GM12878 (cell line): ENCODE measurements around the gene PLEKHG4B. TPM values are rescaled to one million over a fixed set of nuclear protein-coding genes. Genes with fewer than 3 reads are reported as not detected.

Source experiments
- ATAC-seq: fragments of 200-7000 bp; cut with Tn5 transposase; 3 replicates; pipeline ENCODE4 v1.9.1; 2020; ENCODE audit warnings: mild to moderate bottlenecking, moderate library complexity
- BruUV-seq: library from RNA; stranded (reverse); fragments of 400-500 nt; replicated peaks from 2 replicates; lab custom pipeline; 2021; lab: Mats Ljungman, UMichigan
- CTCF ChIA-PET: fragments of 300-600 bp; sonication (Branson Sonifier 250); formaldehyde crosslinking; extraction: SDS; loops from one replicate; lab custom pipeline; 2021; ENCODE audit warnings: inconsistent platforms; lab: Yijun Ruan, JAX
- POLR2A ChIA-PET: fragments of 350-600 bp; formaldehyde crosslinking; extraction: SDS; loops from one replicate; lab custom pipeline; 2021; ENCODE audit warnings: inconsistent platforms; lab: Charles Lee
- RAD21 ChIA-PET: fragments of 300-600 bp; sonication (Branson Sonifier 250); formaldehyde crosslinking; loops from one replicate; lab custom pipeline; 2023; ENCODE audit warnings: antibody characterized with exemption; ENCODE audit not compliant: unreplicated experiment; lab: Charles Lee
- SMC1A ChIA-PET: fragments of 300-600 bp; sonication (Branson Sonifier 250); formaldehyde crosslinking; loops from one replicate; lab custom pipeline; 2023; ENCODE audit not compliant: unreplicated experiment, uncharacterized antibody; lab: Charles Lee
- DNase-seq: peaks from one replicate; pipeline ENCODE4 v3.0.0-alpha.2; 2011; ENCODE audit warnings: low read depth, low spot score
- FAIRE-seq: peaks from 3 replicates; lab custom pipeline; 2011; peaks lifted over from hg19 to GRCh38; lab: Jason Lieb, UNC
- H2AFZ ChIP-seq: 2 replicates; pipeline ENCODE4 v1.6.0; 2011; ENCODE audit warnings: low read depth, low read length, control low read depth; ENCODE audit not compliant: control insufficient read depth
- H3K27ac ChIP-seq: 2 replicates; pipeline ENCODE4 v1.5.1; 2011; ENCODE audit warnings: control low read depth; ENCODE audit not compliant: control insufficient read depth, insufficient read depth
- H3K27me3 ChIP-seq, 2 experiments: replicated peaks in 1 of 2; 2 replicates each; pipeline versions ENCODE4 v1.6.0 to v1.6.1; 2011; ENCODE audit warnings: low read length in 1 of 2; ENCODE audit not compliant: control insufficient read depth in 2 of 2, insufficient read depth in 2 of 2
- H3K36me3 ChIP-seq, 2 experiments: 2 replicates each; pipeline ENCODE4 v1.5.1; 2011; ENCODE audit warnings: low read length in 1 of 2; ENCODE audit not compliant: control insufficient read depth in 2 of 2, insufficient read depth in 2 of 2
- H3K4me1 ChIP-seq: 2 replicates; pipeline ENCODE4 v1.6.1; 2011; ENCODE audit warnings: mild to moderate bottlenecking, low read length, moderate library complexity, mixed read lengths; ENCODE audit not compliant: control insufficient read depth, insufficient read depth
- H3K4me2 ChIP-seq: 2 replicates; pipeline ENCODE4 v1.6.0; 2011; ENCODE audit warnings: control low read depth; ENCODE audit not compliant: control insufficient read depth, insufficient read depth
- H3K4me3 ChIP-seq: fragments of 200-600 bp; sonication (generic); 2 replicates; pipeline ENCODE4 v1.5.1; 2016
- H3K79me2 ChIP-seq: 2 replicates; pipeline ENCODE4 v1.6.0; 2011; ENCODE audit warnings: low read length; ENCODE audit not compliant: control insufficient read depth, insufficient read depth
- H3K9ac ChIP-seq: 2 replicates; pipeline ENCODE4 v1.8.0; 2011; ENCODE audit warnings: low read length, control low read depth, mixed read lengths; ENCODE audit not compliant: control insufficient read depth, insufficient read depth
- H3K9me3 ChIP-seq: replicated peaks from 3 replicates; pipeline ENCODE4 v1.5.1; 2011; ENCODE audit warnings: mild to moderate bottlenecking, low read length; ENCODE audit not compliant: control insufficient read depth, insufficient read depth
- H4K20me1 ChIP-seq: 2 replicates; pipeline ENCODE4 v1.6.0; 2011; ENCODE audit not compliant: control insufficient read depth, insufficient read depth
- MEF2B ChIP-seq: fragments of 450-650 bp; IDR thresholded peaks from 2 replicates; pipeline ENCODE4 v1.6.1; 2018; ENCODE audit warnings: mild to moderate bottlenecking, moderate library complexity; ENCODE audit not compliant: partially characterized antibody, poor library complexity, severe bottlenecking
- MYB ChIP-seq: fragments of 150-350 bp; IDR thresholded peaks from 2 replicates; pipeline ENCODE4 v1.6.1; 2014; ENCODE audit warnings: mild to moderate bottlenecking, low read depth, low read length, borderline replicate concordance
- RFX5 ChIP-seq: IDR thresholded peaks from 2 replicates; pipeline ENCODE4 v1.6.1; 2011; ENCODE audit warnings: low read depth, low read length, improper control_type of control experiment
- STAT3 ChIP-seq: IDR thresholded peaks from 2 replicates; pipeline ENCODE4 v1.6.1; 2011; ENCODE audit warnings: low read depth, low read length, improper control_type of control experiment
- WGBS: methylation state at CpG from one replicate; pipeline ENCODE4 v1.1.6; 2016; ENCODE audit warnings: low lambda C conversion rate; ENCODE audit not compliant: insufficient replicate concordance, insufficient coverage; ENCODE audit errors: missing lambda C conversion rate; 5-methylcytosine and 5-hydroxymethylcytosine counted together
- in situ Hi-C: fragments of 300-500 bp; cut with MboI; formaldehyde crosslinking; loops from 9 replicates; pipeline ENCODE4 v1.14.3; 2018; ENCODE audit warnings: mixed read lengths
- intact Hi-C: fragments of 100-400 bp; cut with micrococcal nuclease; formaldehyde crosslinking; loops from one replicate; pipeline ENCODE4 v1.14.2; 2022; ENCODE audit not compliant: unreplicated experiment
- polyA plus RNA-seq, 11 experiments: library from polyadenylated mRNA; depleted of rRNA in 4 of 11; unstranded in 6 of 11; stranded (reverse) in 5 of 11; fragments of >200 nt; fragmentation: Nextera tagmentation in 4 of 11; fragmentation: Illumina TruSeq in 1 of 11; extraction: Ambion mirVana in 4 of 11; extraction: Trizol in 1 of 11; gene quantifications; 1 replicate in 1 of 11; 2 replicates in 10 of 11; pipeline versions ENCODE4 v1.2.1 to v1.2.3, GENCODE V29; 2011 to 2016; ENCODE audit warnings: inconsistent platforms in 2 of 11, missing spikeins in 2 of 11, low read depth in 1 of 11
- total RNA-seq, 4 experiments: library from RNA; depleted of rRNA in 3 of 4; stranded (reverse); fragments of >200 nt in 3 of 4; fragmentation: Illumina TruSeq in 1 of 4; extraction: Trizol in 1 of 4; gene quantifications; 2 replicates each; pipeline versions ENCODE4 v1.2.1 to v1.2.3, GENCODE V29; 2013 to 2021
- TF ChIP-seq, protein P1 (sequence below): fragments of 450-650 bp; IDR thresholded peaks from 2 replicates; pipeline ENCODE4 v1.6.1; 2017; ENCODE audit warnings: borderline replicate concordance
- TF ChIP-seq, protein P2 (sequence below): IDR thresholded peaks from 2 replicates; pipeline ENCODE4 v1.6.1; 2012; ENCODE audit warnings: low read length, inconsistent platforms
- TF ChIP-seq, protein P3 (sequence below), 3 experiments: IDR thresholded peaks in 2 of 3; conservative IDR thresholded peaks in 1 of 3; 2 replicates each; pipeline ENCODE4 v1.5.1; 2011; ENCODE audit warnings: low read depth in 3 of 3, low read length in 3 of 3, mild to moderate bottlenecking in 3 of 3, control low read depth in 2 of 3, moderate library complexity in 2 of 3, inconsistent platforms in 1 of 3, mixed read lengths in 1 of 3; ENCODE audit not compliant: control insufficient read depth in 2 of 3, insufficient read depth in 1 of 3; ENCODE audit errors: extremely low read depth in 1 of 3

PLEKHG4B gene
- total and polyA plus RNA-seq, 10 of the 15 experiments (the other 5 are each of a cell fraction or from before 2014, with no cell fraction given) = under 0.01 to 0.05 (median 0.01) TPM; not detected in 6

DNA sequence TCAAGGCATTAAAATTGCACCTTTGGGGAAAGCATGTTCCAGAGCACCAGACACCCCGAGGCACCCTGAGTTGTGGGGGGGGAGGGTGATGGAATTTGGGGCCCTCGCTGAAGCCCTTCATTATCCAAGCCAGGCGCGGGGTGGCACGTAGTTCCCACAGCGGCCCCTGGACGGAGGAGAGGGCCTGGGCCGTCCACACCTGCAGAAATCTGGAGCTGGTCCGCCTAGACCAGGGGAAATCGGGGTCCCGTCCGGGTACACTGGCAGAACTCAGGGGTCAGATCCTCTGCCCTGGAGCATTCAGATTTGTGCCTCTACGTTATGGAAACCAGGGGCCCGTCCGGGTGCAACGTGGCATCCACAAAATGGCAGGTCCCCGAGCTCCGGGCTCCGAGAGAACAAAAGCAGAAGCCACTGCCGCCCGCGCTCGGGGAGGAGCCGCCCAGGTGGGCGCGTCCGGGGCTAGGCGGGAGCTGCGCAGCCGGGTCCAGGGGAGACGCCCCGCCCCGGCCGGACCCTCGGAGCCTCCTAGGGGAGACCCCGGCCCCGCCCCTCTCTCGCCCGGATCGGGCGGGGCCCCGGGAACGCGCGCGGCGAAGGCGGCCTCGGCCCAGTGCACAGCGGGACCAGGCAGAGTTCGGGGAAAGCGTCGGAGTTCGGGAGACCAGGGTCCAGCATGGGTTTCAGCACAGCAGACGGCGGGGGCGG is at the start of gene PLEKHG4B (continued):
- TF ChIP-seq, protein P1, sequence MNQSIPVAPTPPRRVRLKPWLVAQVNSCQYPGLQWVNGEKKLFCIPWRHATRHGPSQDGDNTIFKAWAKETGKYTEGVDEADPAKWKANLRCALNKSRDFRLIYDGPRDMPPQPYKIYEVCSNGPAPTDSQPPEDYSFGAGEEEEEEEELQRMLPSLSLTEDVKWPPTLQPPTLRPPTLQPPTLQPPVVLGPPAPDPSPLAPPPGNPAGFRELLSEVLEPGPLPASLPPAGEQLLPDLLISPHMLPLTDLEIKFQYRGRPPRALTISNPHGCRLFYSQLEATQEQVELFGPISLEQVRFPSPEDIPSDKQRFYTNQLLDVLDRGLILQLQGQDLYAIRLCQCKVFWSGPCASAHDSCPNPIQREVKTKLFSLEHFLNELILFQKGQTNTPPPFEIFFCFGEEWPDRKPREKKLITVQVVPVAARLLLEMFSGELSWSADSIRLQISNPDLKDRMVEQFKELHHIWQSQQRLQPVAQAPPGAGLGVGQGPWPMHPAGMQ = no peak
- TF ChIP-seq MYB (no peak), MEF2B (no peak), RFX5 (no peak)
- TF ChIP-seq, protein P2, sequence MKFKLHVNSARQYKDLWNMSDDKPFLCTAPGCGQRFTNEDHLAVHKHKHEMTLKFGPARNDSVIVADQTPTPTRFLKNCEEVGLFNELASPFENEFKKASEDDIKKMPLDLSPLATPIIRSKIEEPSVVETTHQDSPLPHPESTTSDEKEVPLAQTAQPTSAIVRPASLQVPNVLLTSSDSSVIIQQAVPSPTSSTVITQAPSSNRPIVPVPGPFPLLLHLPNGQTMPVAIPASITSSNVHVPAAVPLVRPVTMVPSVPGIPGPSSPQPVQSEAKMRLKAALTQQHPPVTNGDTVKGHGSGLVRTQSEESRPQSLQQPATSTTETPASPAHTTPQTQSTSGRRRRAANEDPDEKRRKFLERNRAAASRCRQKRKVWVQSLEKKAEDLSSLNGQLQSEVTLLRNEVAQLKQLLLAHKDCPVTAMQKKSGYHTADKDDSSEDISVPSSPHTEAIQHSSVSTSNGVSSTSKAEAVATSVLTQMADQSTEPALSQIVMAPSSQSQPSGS = no peak

DNA sequence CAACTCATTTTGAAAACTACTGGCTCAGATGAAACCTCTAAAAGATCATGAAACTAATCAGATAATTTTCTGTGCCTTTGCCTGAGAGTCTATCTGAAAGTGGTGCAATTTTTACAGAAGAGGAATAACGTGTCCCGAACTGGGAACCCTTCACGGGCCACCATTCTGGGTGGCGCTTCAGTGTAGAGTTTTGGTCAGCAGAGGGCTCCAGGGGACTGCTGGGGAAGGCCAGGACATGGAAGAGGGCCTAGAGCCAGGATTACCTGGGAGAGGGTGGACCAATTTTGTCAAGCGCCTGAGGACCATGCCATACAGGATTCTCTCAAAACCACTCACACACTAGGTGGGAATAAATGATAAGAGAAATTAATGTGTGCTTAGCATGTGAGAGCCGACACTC is 49.7 kb upstream of the PLEKHG4B start:
- H3K4me2 ChIP-seq = no peak overlapping the region
- H3K36me3 ChIP-seq = no peaks in the 10 kb centered on the region
- ChIA-PET RAD21 (no interaction called here), POLR2A (no interaction called here), SMC1A (no interaction called here), CTCF (no interaction called here)
- BruUV-seq = no TSS peak
- no peaks in the 10 kb centered on the region; a peak in 1 of 4 replicates for H3K27me3 ChIP-seq
- H4K20me1 ChIP-seq = no peaks in the 10 kb centered on the region
- in situ Hi-C loops (no loop called here), intact Hi-C loops (no loop called here)
- no peak for DNase-seq
- no peaks in the 10 kb centered on the region for H3K79me2 ChIP-seq
- no peak for ATAC-seq
- no peaks in the 10 kb centered on the region for H3K4me1 ChIP-seq
- no peaks in the 10 kb centered on the region for H3K9me3 ChIP-seq
- TF ChIP-seq STAT3 = no peak
- TF ChIP-seq, protein P3, sequence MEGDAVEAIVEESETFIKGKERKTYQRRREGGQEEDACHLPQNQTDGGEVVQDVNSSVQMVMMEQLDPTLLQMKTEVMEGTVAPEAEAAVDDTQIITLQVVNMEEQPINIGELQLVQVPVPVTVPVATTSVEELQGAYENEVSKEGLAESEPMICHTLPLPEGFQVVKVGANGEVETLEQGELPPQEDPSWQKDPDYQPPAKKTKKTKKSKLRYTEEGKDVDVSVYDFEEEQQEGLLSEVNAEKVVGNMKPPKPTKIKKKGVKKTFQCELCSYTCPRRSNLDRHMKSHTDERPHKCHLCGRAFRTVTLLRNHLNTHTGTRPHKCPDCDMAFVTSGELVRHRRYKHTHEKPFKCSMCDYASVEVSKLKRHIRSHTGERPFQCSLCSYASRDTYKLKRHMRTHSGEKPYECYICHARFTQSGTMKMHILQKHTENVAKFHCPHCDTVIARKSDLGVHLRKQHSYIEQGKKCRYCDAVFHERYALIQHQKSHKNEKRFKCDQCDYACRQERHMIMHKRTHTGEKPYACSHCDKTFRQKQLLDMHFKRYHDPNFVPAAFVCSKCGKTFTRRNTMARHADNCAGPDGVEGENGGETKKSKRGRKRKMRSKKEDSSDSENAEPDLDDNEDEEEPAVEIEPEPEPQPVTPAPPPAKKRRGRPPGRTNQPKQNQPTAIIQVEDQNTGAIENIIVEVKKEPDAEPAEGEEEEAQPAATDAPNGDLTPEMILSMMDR (IDR thresholded peaks at IDR 0.05 in 2 of 3, conservative IDR thresholded peaks at IDR 0.05 in 1 of 3; ENCODE audit: control insufficient read depth in 2 of 3, extremely low read depth in 1 of 3, insufficient read depth in 1 of 3, low read depth in 3 of 3, low read length in 3 of 3) = 0 out of 6 replicates have a peak, but pooled peaks of 1 of the 3 experiments have one; percentile 9
- no peak overlapping the region for H3K4me3 ChIP-seq
- 46% methylated on average over 6 of the region's 6 CpGs for WGBS
- H3K9ac ChIP-seq = no peak overlapping the region
- no peak overlapping the region for H2AFZ ChIP-seq
- no peak for FAIRE-seq
- no peak overlapping the region for H3K27ac ChIP-seq
